ENCODE data around the gene CIAO3.
"Not testable (repeated sequence)": the region's sequence is repeated elsewhere in the genome, so short reads cannot be mapped to it uniquely, and the experiment has no call there.

Gene CIAO3

DNA sequence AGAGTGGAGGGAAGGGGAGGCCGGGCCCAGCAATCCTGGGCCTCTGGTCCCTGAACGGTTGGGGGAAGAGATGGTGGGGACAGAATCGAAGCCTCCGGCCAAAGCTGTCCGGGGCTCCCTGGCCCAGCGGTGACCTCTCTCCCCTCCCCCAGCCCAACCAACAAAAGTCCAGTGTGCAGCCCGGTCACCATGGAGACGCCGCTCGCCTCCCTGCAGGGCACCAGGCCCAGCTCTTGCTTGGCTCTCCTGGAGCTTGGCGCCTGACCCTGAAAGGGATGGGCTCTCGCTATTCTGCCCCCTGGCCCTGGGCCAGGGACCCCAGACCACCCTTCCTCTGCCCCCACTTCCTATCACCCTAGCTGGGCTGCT lies 24.6 kb downstream of the CIAO3 start:
- no peak for TF ChIP-seq Cebpa-rat (IDR thresholded peaks at IDR 0.05)
- peak overlapping the region in 9 of 10 experiments; percentile 61 to 75 (median 69); a peak in 17 of 20 replicates for H3K4me3 ChIP-seq
- no peak overlapping the region for H3K27ac ChIP-seq
- H3K36me3 ChIP-seq = no peaks in the 10 kb centered on the region
- H3K9me3 ChIP-seq (replicated peaks in 1 of 11) = no peaks in the 10 kb centered on the region
- H3K27me3 ChIP-seq = peaks cover 22 to 65% (median 54%) of the 10 kb centered on the region in 11 experiments
- H4K20me1 ChIP-seq = peaks cover 0 to 73% (median 43%) of the 10 kb centered on the region in 11 experiments; a peak in 18 of 22 replicates
- peak overlapping the region; percentile 91 to 100 (median 100) for H3K4me2 ChIP-seq
- peaks cover 55 to 77% (median 73%) of the 10 kb centered on the region in 10 experiments for H3K4me1 ChIP-seq
- H3K9ac ChIP-seq = peak overlapping the region in 6 of 11 experiments; percentile 23 to 80 (median 72); a peak in 9 of 22 replicates

DNA sequence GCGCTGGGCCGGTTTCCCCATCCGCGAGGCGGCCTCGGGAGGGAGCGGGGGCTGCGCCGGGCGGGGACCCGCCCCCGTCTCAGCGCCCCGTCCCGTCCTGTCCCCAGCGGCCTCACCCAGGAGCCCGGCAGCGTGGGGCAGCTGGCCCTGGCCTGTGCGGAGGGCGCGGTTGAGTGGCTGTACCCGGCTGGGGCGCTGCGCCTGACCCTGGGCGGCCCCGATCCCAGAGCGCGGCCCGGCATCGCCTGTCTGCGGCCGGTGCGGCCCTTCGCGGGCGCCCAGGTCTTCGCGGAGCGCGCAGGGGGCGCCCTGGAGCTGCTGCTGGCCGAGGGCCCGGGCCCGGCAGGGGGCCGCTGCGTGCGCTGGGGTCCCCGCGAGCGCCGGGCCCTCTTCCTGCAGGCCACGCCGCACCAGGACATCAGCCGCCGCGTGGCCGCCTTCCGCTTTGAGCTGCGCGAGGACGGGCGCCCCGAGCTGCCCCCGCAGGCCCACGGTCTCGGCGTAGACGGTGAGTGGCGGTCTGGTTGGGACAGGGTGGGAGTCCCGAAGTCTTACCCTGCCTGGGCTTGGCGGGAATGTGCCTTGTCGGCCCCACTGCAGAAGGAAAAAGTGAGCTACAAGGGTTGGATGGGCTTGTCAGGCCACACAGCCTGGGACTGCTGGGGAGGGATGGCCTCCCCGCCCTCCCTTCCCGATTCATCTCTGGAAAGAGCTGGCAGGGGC lies 25.2 kb downstream of the CIAO3 start:
- Histone ChIP-seq H3K9me3 (replicated peaks in 1 of 11) (no peaks in the 10 kb centered on the region), H3K9ac (peak overlapping the region; percentile 17 to 80 (median 68); a peak in 19 of 22 replicates), H3K4me1 (peaks cover 55 to 81% (median 76%) of the 10 kb centered on the region in 10 experiments), H3K27me3 (peaks cover 28 to 71% (median 60%) of the 10 kb centered on the region in 11 experiments), H3K4me2 (peak overlapping the region; percentile 91 to 100 (median 100)), H3K36me3 (no peaks in the 10 kb centered on the region), H4K20me1 (peaks cover 0 to 77% (median 48%) of the 10 kb centered on the region in 11 experiments; a peak in 18 of 22 replicates), H3K4me3 (peak overlapping the region; percentile 58 to 75 (median 68)), H3K27ac (0 out of 22 replicates have a peak overlapping the region, but pooled peaks of 2 of the 11 experiments have one; percentile 5 to 7)
- no peak for TF ChIP-seq Cebpa-rat (IDR thresholded peaks at IDR 0.05)

DNA sequence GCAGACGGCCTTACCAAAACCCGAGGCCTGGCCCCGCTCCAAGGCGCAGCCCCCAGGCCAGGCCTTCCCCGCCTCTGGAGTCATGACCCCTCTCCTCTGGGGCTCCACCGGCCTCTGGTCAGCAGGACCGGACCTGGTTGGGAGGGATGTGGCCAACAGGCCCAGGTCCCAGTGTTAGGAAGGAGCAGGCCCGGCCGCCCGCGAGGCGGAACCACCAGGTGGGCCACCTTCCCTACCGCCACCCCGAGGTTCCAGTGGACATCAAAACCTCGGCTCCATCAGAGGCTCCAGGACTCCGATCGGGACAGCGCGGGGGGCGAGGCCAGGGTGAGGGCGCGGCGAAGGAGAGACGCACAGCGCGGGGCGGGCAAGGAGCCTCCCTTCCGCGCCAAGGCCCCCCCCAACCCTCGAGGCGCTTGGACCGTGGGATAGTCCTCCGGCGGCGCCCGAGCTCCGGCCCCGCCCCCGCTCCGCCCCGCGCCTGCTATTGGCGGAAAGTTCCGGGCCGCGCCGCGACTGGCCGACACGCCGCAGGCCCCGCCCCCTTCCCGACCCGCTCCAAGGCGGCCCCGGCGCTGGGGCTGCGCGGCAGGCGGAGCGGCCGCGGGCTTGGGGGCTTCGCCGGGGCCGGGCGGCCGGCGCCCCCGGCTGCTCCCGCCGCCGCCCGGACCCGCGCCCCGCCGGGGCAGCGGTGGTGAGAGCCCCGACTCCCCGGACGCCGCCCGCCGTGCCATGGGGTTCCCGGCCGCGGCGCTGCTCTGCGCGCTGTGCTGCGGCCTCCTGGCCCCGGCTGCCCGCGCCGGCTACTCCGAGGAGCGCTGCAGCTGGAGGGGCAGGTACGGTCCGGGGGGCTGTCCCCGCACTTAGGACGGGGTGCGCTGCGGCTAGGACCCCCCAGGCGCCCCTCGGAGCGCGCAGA lies 26.0 kb downstream of the CIAO3 start, which contains the start of gene METRN:
Gene METRN, plus strand, starts transcription at position 561 of the 919 bp plus-strand sequence. Its CDS starts 172 bp downstream, at position 733.
- H3K27ac ChIP-seq = 0 out of 22 replicates have a peak within 1 kb of the TSS, but pooled peaks of 2 of the 11 experiments have one; percentile 5 to 7
- peaks cover 49 to 81% (median 76%) of the 10 kb centered on the region in 10 experiments for H3K4me1 ChIP-seq
- H3K9me3 ChIP-seq (replicated peaks in 1 of 11) = no peaks in the 10 kb centered on the region
- peak within 1 kb of the TSS; percentile 91 to 100 (median 100) for H3K4me2 ChIP-seq
- TF ChIP-seq Cebpa-rat (IDR thresholded peaks at IDR 0.05) = no peak
- H3K4me3 ChIP-seq = peak within 1 kb of the TSS; percentile 58 to 75 (median 68)
- peaks cover 36 to 79% (median 68%) of the 10 kb centered on the region in 11 experiments for H3K27me3 ChIP-seq
- no peaks in the 10 kb centered on the region for H3K36me3 ChIP-seq
- H4K20me1 ChIP-seq = peaks cover 0 to 80% (median 56%) of the 10 kb centered on the region in 11 experiments; a peak in 19 of 22 replicates
- peak within 1 kb of the TSS; percentile 17 to 80 (median 68); a peak in 19 of 22 replicates for H3K9ac ChIP-seq

DNA sequence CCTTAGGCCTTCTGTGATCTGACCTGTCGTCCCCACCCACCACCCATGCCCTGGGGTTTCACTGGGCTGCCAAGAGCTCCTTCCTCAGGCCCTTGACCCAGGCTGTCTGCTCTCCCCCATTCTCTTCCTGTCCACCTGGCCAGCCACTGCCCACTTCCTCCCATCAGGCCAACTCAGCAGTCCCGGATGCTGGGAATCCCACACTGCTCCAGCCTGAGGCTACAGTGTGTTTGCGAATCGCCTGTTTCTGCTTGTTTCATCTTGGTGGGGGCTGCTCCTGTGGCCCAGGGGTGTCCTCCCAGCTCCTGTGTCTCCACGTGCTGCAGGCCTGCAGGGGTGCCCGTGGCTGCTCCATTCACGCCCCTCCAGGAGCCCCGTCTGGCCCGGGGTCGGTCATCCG lies 26.7 kb downstream of the CIAO3 start:
- Histone ChIP-seq H3K9ac (0 out of 22 replicates have a peak overlapping the region, but pooled peaks of 2 of the 11 experiments have one; percentile 18), H3K27ac (no peak overlapping the region), H4K20me1 (peaks cover 0 to 81% (median 58%) of the 10 kb centered on the region in 11 experiments; a peak in 19 of 22 replicates), H3K9me3 (replicated peaks in 1 of 11) (no peaks in the 10 kb centered on the region), H3K4me3 (peak overlapping the region in 2 of 10 experiments; percentile 68 to 74; a peak in 3 of 20 replicates), H3K4me2 (peak overlapping the region; percentile 91 to 100 (median 100)), H3K36me3 (no peaks in the 10 kb centered on the region), H3K27me3 (peaks cover 43 to 86% (median 75%) of the 10 kb centered on the region in 11 experiments), H3K4me1 (peaks cover 42 to 79% (median 73%) of the 10 kb centered on the region in 10 experiments)
- TF ChIP-seq Cebpa-rat (IDR thresholded peaks at IDR 0.05) = no peak

DNA sequence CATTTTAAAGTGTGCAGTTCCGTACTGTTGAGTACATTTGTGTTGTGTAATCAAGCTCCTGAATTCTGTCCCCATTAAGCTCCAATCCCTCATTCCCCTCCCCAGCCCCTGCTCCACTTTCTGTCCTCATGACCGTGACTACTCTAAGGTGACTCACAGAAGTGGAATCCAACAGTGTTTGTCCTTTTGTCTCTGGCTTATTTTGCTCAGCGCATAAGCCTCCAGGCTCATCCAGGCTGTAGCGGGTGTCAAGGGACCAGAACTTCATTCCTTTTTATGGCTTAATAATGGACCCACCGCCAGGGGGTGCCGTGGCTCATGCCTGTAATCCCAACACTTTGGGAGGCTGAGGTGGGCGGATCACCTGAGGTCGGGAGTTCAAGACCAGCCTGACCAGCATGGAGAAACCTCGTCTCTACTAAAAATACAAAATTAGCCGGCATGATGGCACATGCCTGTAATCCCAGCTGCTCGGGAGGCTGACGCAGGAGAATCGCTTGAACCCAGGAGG lies 28.0 kb downstream of the CIAO3 start:
- peaks cover 56 to 92% (median 86%) of the 10 kb centered on the region in 11 experiments for H3K27me3 ChIP-seq
- H3K27ac ChIP-seq; H3K4me3 ChIP-seq; H3K4me2 ChIP-seq; H3K9ac ChIP-seq; H3K9me3 ChIP-seq (replicated peaks in 1 of 11); H3K36me3 ChIP-seq: not testable (repeated sequence)
- H4K20me1 ChIP-seq = peaks cover 0 to 81% (median 48%) of the 10 kb centered on the region in 11 experiments; a peak in 19 of 22 replicates
- peaks cover 32 to 66% (median 60%) of the 10 kb centered on the region in 10 experiments for H3K4me1 ChIP-seq

DNA sequence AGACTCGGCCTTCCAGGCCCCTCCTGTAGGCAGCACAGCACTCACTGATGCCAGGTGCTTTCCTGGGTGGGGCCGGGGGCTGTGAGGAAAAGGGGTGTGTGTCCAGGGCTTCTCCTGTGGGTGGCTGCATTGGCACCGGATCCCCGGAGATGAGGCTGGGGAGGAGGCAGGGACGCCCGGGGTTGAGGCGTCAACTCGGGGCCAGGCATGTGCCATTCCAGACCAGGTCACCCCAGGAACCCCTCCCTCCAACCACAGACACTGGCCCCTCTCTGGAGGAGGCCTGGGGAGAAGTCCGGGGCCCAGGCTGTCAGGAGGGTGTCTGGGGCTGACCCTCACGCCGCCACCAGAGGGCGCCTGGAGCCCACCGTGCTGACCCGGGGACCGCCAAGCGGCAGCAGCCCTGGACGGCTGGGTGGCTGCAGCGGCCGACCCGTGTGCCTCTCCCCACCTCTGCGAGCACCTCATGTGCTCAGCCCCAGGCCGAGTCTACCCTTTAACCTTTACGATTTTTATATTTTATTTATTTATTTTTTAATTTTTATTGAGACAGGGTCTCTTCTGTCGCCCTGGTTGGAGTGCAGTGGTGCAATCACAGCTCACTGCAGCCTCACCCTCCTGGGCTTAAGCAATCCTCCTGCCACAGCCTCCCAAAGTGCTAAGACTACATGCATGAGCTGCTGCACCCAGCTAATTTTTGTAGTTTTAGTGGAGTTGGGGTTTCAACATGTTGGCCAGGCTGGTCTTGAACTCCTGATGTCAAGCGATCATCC lies 29.1 kb downstream of the CIAO3 start:
- no peak overlapping the region for H3K4me3 ChIP-seq
- TF ChIP-seq Cebpa-rat (IDR thresholded peaks at IDR 0.05) = peak in 1 of 11 experiments; percentile 65; a peak in 1 of 22 replicates
- H3K27ac ChIP-seq = no peak overlapping the region
- peak overlapping the region in 7 of 11 experiments; percentile 54 to 82 (median 62); a peak in 11 of 22 replicates for H3K4me2 ChIP-seq
- H3K27me3 ChIP-seq = peaks cover 67 to 94% (median 89%) of the 10 kb centered on the region in 11 experiments
- H4K20me1 ChIP-seq = peaks cover 0 to 81% (median 52%) of the 10 kb centered on the region in 11 experiments; a peak in 19 of 22 replicates
- no peak overlapping the region for H3K9ac ChIP-seq
- no peaks in the 10 kb centered on the region for H3K9me3 ChIP-seq (replicated peaks in 1 of 11)
- H3K36me3 ChIP-seq = no peaks in the 10 kb centered on the region
- peaks cover 27 to 59% (median 50%) of the 10 kb centered on the region in 10 experiments for H3K4me1 ChIP-seq

DNA sequence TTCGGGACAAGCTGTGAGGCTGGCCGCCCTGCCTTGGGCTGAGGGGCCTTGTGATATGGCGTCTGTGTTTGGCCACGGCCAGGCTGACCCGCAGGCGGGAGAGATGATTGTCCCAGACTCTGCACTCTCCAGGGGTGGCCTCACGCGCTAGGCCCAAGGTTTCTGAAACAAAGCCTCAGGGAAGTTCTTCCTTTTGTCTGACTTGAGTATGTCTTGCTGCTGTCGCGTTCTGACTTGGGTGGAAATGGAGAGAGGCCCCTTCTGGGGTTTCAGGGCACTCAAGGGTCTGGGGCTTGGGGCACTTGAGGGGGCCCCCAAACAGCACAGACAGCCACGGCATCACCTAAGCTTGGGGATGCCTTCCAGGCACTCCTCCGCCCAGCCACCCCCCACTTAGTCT lies 29.7 kb downstream of the CIAO3 start:
- peaks cover 0 to 81% (median 52%) of the 10 kb centered on the region in 11 experiments; a peak in 19 of 22 replicates for H4K20me1 ChIP-seq
- H3K4me2 ChIP-seq = peak overlapping the region in 9 of 11 experiments; percentile 25 to 82 (median 56); a peak in 16 of 22 replicates
- H3K4me1 ChIP-seq = peaks cover 20 to 59% (median 50%) of the 10 kb centered on the region in 10 experiments
- TF ChIP-seq Cebpa-rat (IDR thresholded peaks at IDR 0.05) = no peak
- H3K9ac ChIP-seq = peak overlapping the region in 4 of 11 experiments; percentile 12 to 23 (median 16); a peak in 3 of 22 replicates
- no peak overlapping the region for H3K27ac ChIP-seq
- no peak overlapping the region; a peak in 1 of 20 replicates for H3K4me3 ChIP-seq
- no peaks in the 10 kb centered on the region for H3K36me3 ChIP-seq
- H3K9me3 ChIP-seq (replicated peaks in 1 of 11) = no peaks in the 10 kb centered on the region
- peaks cover 67 to 94% (median 89%) of the 10 kb centered on the region in 11 experiments for H3K27me3 ChIP-seq
